Epithelial cell of prostate (primary cell): ENCODE data around the gene NGF.

Experiments
- DNase-seq: peaks from one replicate; pipeline ENCODE4 v3.0.0-alpha.2; 2011; ENCODE audit warnings: low read depth, low spot score
- H3K27ac ChIP-seq: fragments of 450-650 bp; 2 replicates; pipeline ENCODE4 v1.5.1; 2017; ENCODE audit warnings: mild to moderate bottlenecking

NGF gene

GRCh38 chr1:115246526-115246925 is 91.5 kb downstream of the NGF start:
- no peak for DNase-seq
- H3K27ac ChIP-seq, result no peak overlapping the region

- no peak overlapping the region for H3K27ac ChIP-seq
- DNase-seq, result no peak
Measured at GRCh38 chr1:115245227-115245626, 92.8 kb downstream of the NGF start.

GRCh38 chr1:115242543-115242942 is 95.5 kb downstream of the NGF start:
- no peak for DNase-seq
- H3K27ac ChIP-seq, result no peak overlapping the region

GRCh38 chr1:115241309-115241708 is 96.7 kb downstream of the NGF start:
- no peak for DNase-seq
- no peak overlapping the region for H3K27ac ChIP-seq

- no peak overlapping the region for H3K27ac ChIP-seq
- no peak for DNase-seq
Measured at GRCh38 chr1:115240297-115240696, 97.8 kb downstream of the NGF start.

- no peak for DNase-seq
- H3K27ac ChIP-seq, result no peak overlapping the region
Measured at GRCh38 chr1:115239426-115239825, 98.6 kb downstream of the NGF start.

GRCh38 chr1:115239148-115239422 is 99.0 kb downstream of the NGF start:
- no peak for DNase-seq
- no peak overlapping the region for H3K27ac ChIP-seq

GRCh38 chr1:115238336-115239147 is 99.5 kb downstream of the NGF start:
- no peak overlapping the region for H3K27ac ChIP-seq
- no peak for DNase-seq

- no peak overlapping the region for H3K27ac ChIP-seq
- no peak for DNase-seq
Measured at GRCh38 chr1:115237507-115237906, 100.5 kb downstream of the NGF start.

GRCh38 chr1:115237023-115237422 is 101.0 kb downstream of the NGF start:
- no peak for DNase-seq
- no peak overlapping the region for H3K27ac ChIP-seq
